HG02884 (cell line): Measurements from ENCODE around the gene SLC35B1.
"Not testable (repeated sequence)": the region's sequence is repeated elsewhere in the genome, so short reads cannot be mapped to it uniquely, and the experiment has no call there.

Source experiments
- ATAC-seq: cut with Tn5 transposase; IDR thresholded peaks from one replicate; pipeline ENCODE4 v1.9.1; 2021; ENCODE audit warnings: mild to moderate bottlenecking, moderate library complexity; ENCODE audit not compliant: unreplicated experiment

The SLC35B1 gene

DNA sequence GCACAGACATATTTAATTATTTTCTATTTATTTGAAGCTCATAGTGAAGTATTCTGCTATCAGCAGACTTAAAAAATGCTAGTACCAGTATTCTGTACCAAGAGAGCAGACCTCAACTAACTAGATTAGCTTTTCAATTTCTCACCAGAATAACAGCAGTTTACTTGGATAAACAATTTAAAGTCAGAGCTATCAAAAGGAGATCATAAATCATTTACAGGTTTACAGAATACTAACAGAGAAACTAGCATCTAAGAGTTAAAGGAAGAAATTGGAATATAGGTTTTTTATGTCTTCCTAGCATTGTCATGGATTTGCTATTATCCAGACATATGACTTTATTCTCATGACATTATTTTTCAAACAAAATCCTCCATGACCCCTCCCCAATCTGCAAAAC lies 33.3 kb downstream of the SLC35B1 start:
- ATAC-seq: no peak

DNA sequence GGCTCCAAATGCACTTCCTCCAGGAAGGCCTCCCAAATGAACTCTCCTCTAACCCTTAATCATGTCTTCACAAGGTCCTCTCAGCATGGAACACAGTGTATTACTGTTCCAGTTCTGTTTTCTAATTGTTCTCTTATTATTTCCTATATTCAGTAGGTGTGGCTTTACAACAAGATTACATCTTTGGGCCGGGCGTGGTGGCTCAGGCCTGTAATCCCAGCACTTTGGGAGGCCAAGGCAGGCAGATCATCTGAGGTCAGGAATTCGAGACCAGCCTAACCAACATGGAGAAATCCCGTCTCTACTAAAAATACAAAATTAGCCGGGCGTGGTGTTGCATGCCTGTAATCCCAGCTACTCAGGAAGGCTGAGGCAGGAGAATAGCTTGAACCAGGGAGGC lies 34.1 kb downstream of the SLC35B1 start:
- ATAC-seq: not testable (repeated sequence)

DNA sequence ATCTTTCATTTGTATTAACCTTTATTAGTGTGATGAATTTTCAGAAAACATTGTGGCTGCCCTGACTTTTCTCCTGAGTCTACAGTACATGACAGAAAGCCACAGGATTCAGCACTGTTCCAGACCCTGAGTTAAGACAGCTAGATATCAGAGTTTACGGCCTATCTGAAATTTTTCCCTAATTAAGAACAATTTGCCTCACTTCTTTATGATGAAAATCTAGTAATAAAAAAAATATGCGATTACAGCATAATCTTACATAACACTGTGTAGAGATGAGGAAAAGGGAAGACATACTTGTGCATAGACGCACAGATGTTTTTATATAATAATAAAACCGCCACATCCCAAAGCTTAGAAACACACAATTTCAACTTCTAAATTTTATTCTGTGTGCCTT lies 37.1 kb downstream of the SLC35B1 start:
- no peak for ATAC-seq

DNA sequence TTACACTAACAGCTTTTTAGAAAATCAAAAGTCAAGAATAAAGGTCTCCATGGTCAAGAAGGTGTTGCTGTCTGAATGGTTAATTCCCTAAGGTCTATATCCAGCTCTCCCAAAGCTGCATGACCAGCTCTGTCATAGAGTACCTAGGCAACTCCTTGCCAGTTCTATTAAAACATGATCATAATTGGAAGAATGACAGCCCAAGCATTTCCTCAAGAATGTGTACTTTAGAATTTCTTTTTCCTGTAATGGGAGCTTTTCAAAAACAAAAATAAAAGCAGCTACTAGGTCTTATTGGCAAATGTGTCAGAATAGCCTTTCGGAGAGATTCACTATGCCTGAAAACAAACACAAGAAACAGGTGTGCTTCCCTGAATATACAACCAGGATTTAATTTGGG lies 37.8 kb downstream of the SLC35B1 start:
- no peak for ATAC-seq

DNA sequence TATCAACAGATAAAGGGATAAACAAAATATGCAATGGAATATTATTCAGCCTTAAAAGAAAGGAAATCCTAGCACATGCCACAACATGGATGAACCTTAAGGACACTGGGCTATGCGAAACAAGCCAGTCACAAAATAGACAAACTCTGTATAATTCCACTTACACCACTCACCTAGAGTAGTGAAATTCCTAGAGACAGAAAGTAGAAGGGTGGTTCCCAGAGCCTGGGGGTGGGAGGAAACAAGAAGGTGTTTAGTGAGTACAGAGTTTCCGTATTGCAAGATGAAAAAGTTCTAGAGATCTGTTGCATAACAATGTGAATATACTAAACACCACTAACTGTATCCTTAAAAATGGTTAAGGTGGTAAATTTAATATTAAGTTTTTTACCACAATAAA lies 39.9 kb downstream of the SLC35B1 start:
- no peak for ATAC-seq

DNA sequence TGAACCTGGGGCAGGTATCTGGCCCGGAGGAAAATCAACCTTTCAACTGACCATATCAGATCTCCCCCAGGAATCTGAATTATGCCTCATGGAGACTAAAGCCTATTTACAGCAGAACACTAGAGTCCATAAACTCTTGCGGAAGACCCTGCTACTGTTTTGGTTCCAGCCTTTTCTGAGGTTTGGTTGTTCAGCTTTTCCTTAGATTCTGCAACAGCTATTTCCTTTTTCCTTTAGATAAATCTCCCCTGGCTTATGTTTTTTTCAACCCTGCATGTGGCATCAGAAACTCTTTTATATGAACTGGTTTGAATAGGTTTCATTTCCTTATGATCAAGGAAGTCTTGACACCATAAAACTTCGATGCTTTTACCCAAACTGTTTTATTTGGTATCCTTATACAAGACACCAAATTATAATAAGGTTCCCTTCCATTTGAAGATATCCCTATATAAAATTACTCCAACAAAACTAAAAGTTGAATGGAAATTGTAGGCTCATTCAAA lies 43.0 kb downstream of the SLC35B1 start:
- ATAC-seq: no peak

DNA sequence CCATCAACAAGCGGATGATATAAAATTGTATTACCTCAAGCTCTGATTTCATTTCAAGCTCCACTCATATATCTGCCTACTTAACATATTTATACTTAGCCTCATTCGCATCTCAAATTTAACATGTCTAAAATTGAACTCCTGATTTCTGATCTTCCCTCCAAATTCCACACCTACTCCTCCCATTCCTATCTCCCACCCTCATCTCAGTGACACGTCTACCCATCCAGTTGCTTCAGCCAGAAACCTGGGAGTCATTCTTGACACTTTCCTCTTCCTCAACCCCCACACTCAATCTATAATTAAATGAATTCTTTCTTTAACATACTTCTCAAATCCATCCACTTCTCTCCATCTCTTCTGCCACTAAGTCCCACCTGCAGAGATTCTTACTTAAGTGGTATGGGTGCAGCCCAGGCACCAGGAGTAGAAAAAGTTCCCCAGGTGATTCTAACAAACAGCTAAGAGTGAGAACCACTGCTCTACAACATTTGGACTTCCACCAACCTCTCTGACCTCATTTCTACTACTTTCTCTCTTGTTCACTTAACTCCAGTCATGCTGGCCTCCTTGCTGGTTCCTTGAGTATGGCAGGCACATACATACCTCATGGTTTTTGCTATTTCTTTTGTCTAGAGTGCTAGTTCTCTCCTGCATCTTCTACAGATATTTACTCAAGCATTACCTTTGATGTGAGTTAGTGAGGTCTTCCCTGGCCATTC lies 47.9 kb downstream of the SLC35B1 start:
- no peak for ATAC-seq

DNA sequence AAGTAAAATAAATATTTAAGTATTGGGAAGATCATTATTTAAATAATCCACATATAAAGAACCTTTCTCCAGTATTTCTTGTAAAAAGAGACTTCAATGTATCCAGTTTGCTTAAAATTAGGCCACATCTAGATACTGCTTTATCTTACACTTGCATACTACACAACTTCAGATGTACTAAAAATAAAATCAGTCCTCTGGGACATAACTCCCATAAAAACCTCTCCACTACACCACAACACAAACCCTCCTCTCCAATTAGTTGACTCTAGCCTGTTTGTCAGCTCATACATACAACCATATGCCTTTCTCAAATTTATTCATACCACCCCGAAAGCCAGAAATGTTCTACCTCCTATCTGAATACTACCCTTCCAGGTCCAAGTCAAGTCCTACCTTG lies 51.5 kb downstream of the SLC35B1 start:
- ATAC-seq: no peak
